GM12878 (cell line): ENCODE results near the gene KPNA3. TPM values are rescaled to one million over a fixed set of nuclear protein-coding genes. Genes with fewer than 3 reads are reported as not detected.
A peak's percentile ranks its signal among the peaks of the same experiment; 100 is the strongest.

Experiments used
- ATAC-seq: fragments of 200-7000 bp; cut with Tn5 transposase; 3 replicates; pipeline ENCODE4 v1.9.1; 2020; ENCODE audit warnings: mild to moderate bottlenecking, moderate library complexity
- BruUV-seq: library from RNA; stranded (reverse); fragments of 400-500 nt; replicated peaks from 2 replicates; lab custom pipeline; 2021; lab: Mats Ljungman, UMichigan
- CTCF ChIA-PET: fragments of 300-600 bp; sonication (Branson Sonifier 250); formaldehyde crosslinking; extraction: SDS; loops from one replicate; lab custom pipeline; 2021; ENCODE audit warnings: inconsistent platforms; lab: Yijun Ruan, JAX
- POLR2A ChIA-PET: fragments of 350-600 bp; formaldehyde crosslinking; extraction: SDS; loops from one replicate; lab custom pipeline; 2021; ENCODE audit warnings: inconsistent platforms; lab: Charles Lee
- RAD21 ChIA-PET: fragments of 300-600 bp; sonication (Branson Sonifier 250); formaldehyde crosslinking; loops from one replicate; lab custom pipeline; 2023; ENCODE audit warnings: antibody characterized with exemption; ENCODE audit not compliant: unreplicated experiment; lab: Charles Lee
- SMC1A ChIA-PET: fragments of 300-600 bp; sonication (Branson Sonifier 250); formaldehyde crosslinking; loops from one replicate; lab custom pipeline; 2023; ENCODE audit not compliant: unreplicated experiment, uncharacterized antibody; lab: Charles Lee
- DNase-seq: peaks from one replicate; pipeline ENCODE4 v3.0.0-alpha.2; 2011; ENCODE audit warnings: low read depth, low spot score
- FAIRE-seq: peaks from 3 replicates; lab custom pipeline; 2011; peaks lifted over from hg19 to GRCh38; lab: Jason Lieb, UNC
- H2AFZ ChIP-seq: 2 replicates; pipeline ENCODE4 v1.6.0; 2011; ENCODE audit warnings: low read depth, low read length, control low read depth; ENCODE audit not compliant: control insufficient read depth
- H3K27ac ChIP-seq: 2 replicates; pipeline ENCODE4 v1.5.1; 2011; ENCODE audit warnings: control low read depth; ENCODE audit not compliant: control insufficient read depth, insufficient read depth
- H3K27me3 ChIP-seq, 2 experiments: replicated peaks in 1 of 2; 2 replicates each; pipeline versions ENCODE4 v1.6.0 to v1.6.1; 2011; ENCODE audit warnings: low read length in 1 of 2; ENCODE audit not compliant: control insufficient read depth in 2 of 2, insufficient read depth in 2 of 2
- H3K36me3 ChIP-seq, 2 experiments: 2 replicates each; pipeline ENCODE4 v1.5.1; 2011; ENCODE audit warnings: low read length in 1 of 2; ENCODE audit not compliant: control insufficient read depth in 2 of 2, insufficient read depth in 2 of 2
- H3K4me1 ChIP-seq: 2 replicates; pipeline ENCODE4 v1.6.1; 2011; ENCODE audit warnings: mild to moderate bottlenecking, low read length, moderate library complexity, mixed read lengths; ENCODE audit not compliant: control insufficient read depth, insufficient read depth
- H3K4me2 ChIP-seq: 2 replicates; pipeline ENCODE4 v1.6.0; 2011; ENCODE audit warnings: control low read depth; ENCODE audit not compliant: control insufficient read depth, insufficient read depth
- H3K4me3 ChIP-seq: fragments of 200-600 bp; sonication (generic); 2 replicates; pipeline ENCODE4 v1.5.1; 2016
- H3K79me2 ChIP-seq: 2 replicates; pipeline ENCODE4 v1.6.0; 2011; ENCODE audit warnings: low read length; ENCODE audit not compliant: control insufficient read depth, insufficient read depth
- H3K9ac ChIP-seq: 2 replicates; pipeline ENCODE4 v1.8.0; 2011; ENCODE audit warnings: low read length, control low read depth, mixed read lengths; ENCODE audit not compliant: control insufficient read depth, insufficient read depth
- H3K9me3 ChIP-seq: replicated peaks from 3 replicates; pipeline ENCODE4 v1.5.1; 2011; ENCODE audit warnings: mild to moderate bottlenecking, low read length; ENCODE audit not compliant: control insufficient read depth, insufficient read depth
- H4K20me1 ChIP-seq: 2 replicates; pipeline ENCODE4 v1.6.0; 2011; ENCODE audit not compliant: control insufficient read depth, insufficient read depth
- BCL3 ChIP-seq: IDR thresholded peaks from 2 replicates; pipeline ENCODE4 v1.6.1; 2011; ENCODE audit warnings: borderline replicate concordance, low read depth, mild to moderate bottlenecking, moderate library complexity, low read length; ENCODE audit not compliant: insufficient read depth, poor library complexity, severe bottlenecking
- BHLHE40 ChIP-seq, 2 experiments: fragments of 450-650 bp in 1 of 2; IDR thresholded peaks; 2 replicates each; pipeline ENCODE4 v1.6.1; 2011 to 2017; ENCODE audit warnings: low read depth in 2 of 2, borderline replicate concordance in 1 of 2, improper control_type of control experiment in 1 of 2, low read length in 1 of 2, mild to moderate bottlenecking in 1 of 2
- EED ChIP-seq: sonication (generic); IDR thresholded peaks from 2 replicates; pipeline ENCODE4 v1.6.1; 2016; ENCODE audit warnings: antibody characterized with exemption, low read depth
- EGR1 ChIP-seq, 2 experiments: IDR thresholded peaks; 1 replicate in 1 of 2; 2 replicates in 1 of 2; pipeline ENCODE4 v1.6.1; 2011 to 2012; ENCODE audit warnings: low read depth in 2 of 2, low read length in 2 of 2, borderline replicate concordance in 1 of 2, mild to moderate bottlenecking in 1 of 2, moderate library complexity in 1 of 2
- EZH2 ChIP-seq: IDR thresholded peaks from 2 replicates; pipeline ENCODE4 v1.6.1; 2012; ENCODE audit warnings: low read depth, mild to moderate bottlenecking, control low read depth, inconsistent platforms, low read length, borderline replicate concordance; ENCODE audit not compliant: control insufficient read depth
- HCFC1 ChIP-seq: fragments of 150-350 bp; IDR thresholded peaks from 2 replicates; pipeline ENCODE4 v1.6.1; 2014; ENCODE audit warnings: low read length
- JUND ChIP-seq: IDR thresholded peaks from 2 replicates; pipeline ENCODE4 v1.6.1; 2012; ENCODE audit warnings: low read depth, mild to moderate bottlenecking, low read length, improper control_type of control experiment, moderate library complexity
- MXI1 ChIP-seq: fragments of 150-350 bp; IDR thresholded peaks from 2 replicates; pipeline ENCODE4 v1.6.1; 2011; ENCODE audit warnings: low read depth, mild to moderate bottlenecking, inconsistent platforms, low read length, improper control_type of control experiment
- NBN ChIP-seq: fragments of 450-650 bp; IDR thresholded peaks from 2 replicates; pipeline ENCODE4 v1.6.1; 2016
- PAX5 ChIP-seq: IDR thresholded peaks from 2 replicates; pipeline ENCODE4 v1.6.1; 2011; ENCODE audit warnings: low read depth, low read length, borderline replicate concordance
- PML ChIP-seq: IDR thresholded peaks from 2 replicates; pipeline ENCODE4 v1.6.1; 2012; ENCODE audit warnings: low read length, inconsistent platforms
- POLR2AphosphoS2 ChIP-seq: IDR thresholded peaks from 2 replicates; pipeline ENCODE4 v1.6.1; 2011; ENCODE audit warnings: low read depth, mild to moderate bottlenecking, low read length, improper control_type of control experiment, moderate library complexity
- POLR2AphosphoS5 ChIP-seq: IDR thresholded peaks from 2 replicates; pipeline ENCODE4 v1.6.1; 2011; ENCODE audit warnings: mild to moderate bottlenecking, low read length, inconsistent platforms
- RAD51 ChIP-seq: fragments of 450-650 bp; IDR thresholded peaks from 2 replicates; pipeline ENCODE4 v1.6.1; 2016; ENCODE audit warnings: moderate library complexity, mild to moderate bottlenecking, inconsistent platforms
- RCOR1 ChIP-seq: conservative IDR thresholded peaks from 2 replicates; pipeline ENCODE4 v1.6.1; 2012; ENCODE audit warnings: low read depth, low read length, improper control_type of control experiment
- SMC3 ChIP-seq: IDR thresholded peaks from 2 replicates; pipeline ENCODE4 v1.6.1; 2011; ENCODE audit warnings: low read length, improper control_type of control experiment, borderline replicate concordance
- SREBF2 ChIP-seq: IDR thresholded peaks from 2 replicates; pipeline ENCODE4 v1.6.1; 2012; ENCODE audit warnings: mild to moderate bottlenecking, low read length
- ZNF207 ChIP-seq: fragments of 450-650 bp; IDR thresholded peaks from 2 replicates; pipeline ENCODE4 v1.6.1; 2014; ENCODE audit warnings: antibody characterized with exemption, mild to moderate bottlenecking, borderline replicate concordance
- ZNF274 ChIP-seq: IDR thresholded peaks from one replicate; pipeline ENCODE4 v1.8.0; 2011; ENCODE audit not compliant: insufficient read length, insufficient read depth
- WGBS: methylation state at CpG from one replicate; pipeline ENCODE4 v1.1.6; 2016; ENCODE audit warnings: low lambda C conversion rate; ENCODE audit not compliant: insufficient replicate concordance, insufficient coverage; ENCODE audit errors: missing lambda C conversion rate; 5-methylcytosine and 5-hydroxymethylcytosine counted together
- in situ Hi-C: fragments of 300-500 bp; cut with MboI; formaldehyde crosslinking; loops from 9 replicates; pipeline ENCODE4 v1.14.3; 2018; ENCODE audit warnings: mixed read lengths
- intact Hi-C: fragments of 100-400 bp; cut with micrococcal nuclease; formaldehyde crosslinking; loops from one replicate; pipeline ENCODE4 v1.14.2; 2022; ENCODE audit not compliant: unreplicated experiment
- polyA plus RNA-seq, 11 experiments: library from polyadenylated mRNA; depleted of rRNA in 4 of 11; unstranded in 6 of 11; stranded (reverse) in 5 of 11; fragments of >200 nt; fragmentation: Nextera tagmentation in 4 of 11; fragmentation: Illumina TruSeq in 1 of 11; extraction: Ambion mirVana in 4 of 11; extraction: Trizol in 1 of 11; gene quantifications; 1 replicate in 1 of 11; 2 replicates in 10 of 11; pipeline versions ENCODE4 v1.2.1 to v1.2.3, GENCODE V29; 2011 to 2016; ENCODE audit warnings: inconsistent platforms in 2 of 11, missing spikeins in 2 of 11, low read depth in 1 of 11
- total RNA-seq, 4 experiments: library from RNA; depleted of rRNA in 3 of 4; stranded (reverse); fragments of >200 nt in 3 of 4; fragmentation: Illumina TruSeq in 1 of 4; extraction: Trizol in 1 of 4; gene quantifications; 2 replicates each; pipeline versions ENCODE4 v1.2.1 to v1.2.3, GENCODE V29; 2013 to 2021

The KPNA3 gene
- total and polyA plus RNA-seq, 10 of the 15 experiments (the other 5 are each of a cell fraction or from before 2014, with no cell fraction given): 23.3 to 50.5 (median 31.1) TPM

- TSS peak; percentile 23 for BruUV-seq
- Histone ChIP-seq H3K4me2 (no peak overlapping the region), H3K27me3 (no peaks in the 10 kb centered on the region), H3K4me1 (no peaks in the 10 kb centered on the region), H3K9me3 (no peaks in the 10 kb centered on the region; the same call in 1 of the 3 replicates), H2AFZ (no peak overlapping the region), H3K27ac (no peak overlapping the region), H3K79me2 (no peaks in the 10 kb centered on the region), H3K4me3 (no peak overlapping the region), H3K36me3 (peaks cover 0 to 9% of the 10 kb centered on the region in 2 experiments; a peak in 1 of 4 replicates), H3K9ac (no peak overlapping the region), H4K20me1 (no peaks in the 10 kb centered on the region)
- ATAC-seq (no peak), FAIRE-seq (no peak), DNase-seq (no peak)
- ChIA-PET RAD21 (no interaction called here), POLR2A (no interaction called here), CTCF (interaction anchor here (0.9 to 1.2 kb wide), 2 partner anchors 11 to 12 kb away, joined by 3 read pairs; no protein-coding TSS in a partner anchor), SMC1A (no interaction called here)
- intact Hi-C loops (no loop called here), in situ Hi-C loops (no loop called here)
- TF ChIP-seq BCL3 (no peak), EZH2 (no peak), POLR2AphosphoS5 (no peak), POLR2AphosphoS2 (no peak), JUND (no peak), MXI1 (no peak), EED (no peak), HCFC1 (no peak), PAX5 (no peak), BHLHE40 (IDR thresholded peaks at IDR 0.05; ENCODE audit: borderline replicate concordance in 1 of 2, low read depth in 2 of 2, low read length in 1 of 2) (no peak), EGR1 (IDR thresholded peaks at IDR 0.05; ENCODE audit: borderline replicate concordance in 1 of 2, low read depth in 2 of 2, low read length in 2 of 2) (no peak), ZNF207 (no peak), PML (no peak), RCOR1 (no peak), SREBF2 (no peak), RAD51 (no peak), ZNF274 (no peak), SMC3 (no peak), NBN (no peak)
- WGBS: 97% methylated on average over 6 of the region's 6 CpGs
Observed at GRCh38 chr13:49716615-49717014, 75.9 kb downstream of the KPNA3 start.
